KOPT-K1 (cell line): ENCODE data around the gene GLB1L3.

ENCODE experiments used
- H3K27ac ChIP-seq: fragments of 200-600 bp; sonication (generic); 2 replicates; pipeline ENCODE4 v1.5.1; 2016; ENCODE audit warnings: antibody characterized with exemption, mild to moderate bottlenecking, low read depth, low read length; ENCODE audit not compliant: poor library complexity, severe bottlenecking
- H3K36me3 ChIP-seq: fragments of 200-600 bp; sonication (generic); 2 replicates; pipeline ENCODE4 v1.5.1; 2017; ENCODE audit warnings: antibody characterized with exemption, mild to moderate bottlenecking, low read length, moderate library complexity; ENCODE audit not compliant: insufficient read depth
- H3K9me3 ChIP-seq: fragments of 200-600 bp; sonication (generic); 2 replicates; pipeline ENCODE4 v1.5.1; 2017; ENCODE audit warnings: antibody characterized with exemption, low read length, mild to moderate bottlenecking; ENCODE audit not compliant: insufficient read depth, poor library complexity, severe bottlenecking

GLB1L3 gene

DNA sequence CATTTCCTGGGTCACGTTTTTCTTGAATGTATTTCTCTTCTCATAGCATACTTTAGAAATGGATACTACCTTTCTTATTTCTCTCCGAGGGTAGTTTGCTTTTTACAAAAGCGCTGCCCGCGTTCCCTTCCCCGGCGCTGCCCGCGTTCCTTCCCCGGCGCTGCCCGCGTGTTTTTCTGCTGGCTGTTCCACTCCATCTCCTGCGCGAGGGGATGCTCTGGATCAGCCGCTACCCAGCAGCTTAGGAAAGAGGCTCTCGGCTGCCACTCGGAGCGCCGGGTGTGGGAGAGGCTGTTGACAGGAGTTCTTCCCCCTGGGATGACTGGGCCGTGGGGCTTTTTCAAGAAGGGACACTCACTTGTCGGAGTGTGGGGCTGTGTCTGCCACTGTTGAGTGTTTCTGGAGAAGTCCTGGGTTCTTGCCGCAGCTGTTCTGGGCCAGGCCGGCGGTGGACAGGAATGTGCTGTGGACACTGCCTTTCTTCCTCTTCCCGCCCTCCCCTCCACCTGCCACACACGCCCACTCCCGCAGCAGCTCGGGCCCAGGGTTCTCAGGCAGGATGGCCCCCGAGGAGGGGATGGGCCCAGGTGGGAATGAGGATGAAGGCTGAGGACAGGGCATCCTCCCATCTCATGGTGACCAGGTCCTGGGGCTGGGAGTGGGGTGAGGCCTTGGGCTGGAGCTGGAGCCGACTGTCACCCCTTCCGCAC is 86.2 kb downstream of the GLB1L3 start:
- Histone ChIP-seq H3K27ac (no peak overlapping the region), H3K9me3 (no peaks in the 10 kb centered on the region), H3K36me3 (no peaks in the 10 kb centered on the region)

GRCh38 chr11:134363161-134363560 is 87.0 kb downstream of the GLB1L3 start:
- no peaks in the 10 kb centered on the region for H3K9me3 ChIP-seq
- no peak overlapping the region for H3K27ac ChIP-seq
- no peaks in the 10 kb centered on the region for H3K36me3 ChIP-seq

- no peaks in the 10 kb centered on the region for H3K9me3 ChIP-seq
- no peaks in the 10 kb centered on the region for H3K36me3 ChIP-seq
- no peak overlapping the region for H3K27ac ChIP-seq
Measured at GRCh38 chr11:134363592-134363991, 87.4 kb downstream of the GLB1L3 start.

- H3K36me3 ChIP-seq, result no peaks in the 10 kb centered on the region
- H3K9me3 ChIP-seq, result no peaks in the 10 kb centered on the region
- no peak overlapping the region for H3K27ac ChIP-seq
Measured at GRCh38 chr11:134364261-134364660, 88.1 kb downstream of the GLB1L3 start.

DNA sequence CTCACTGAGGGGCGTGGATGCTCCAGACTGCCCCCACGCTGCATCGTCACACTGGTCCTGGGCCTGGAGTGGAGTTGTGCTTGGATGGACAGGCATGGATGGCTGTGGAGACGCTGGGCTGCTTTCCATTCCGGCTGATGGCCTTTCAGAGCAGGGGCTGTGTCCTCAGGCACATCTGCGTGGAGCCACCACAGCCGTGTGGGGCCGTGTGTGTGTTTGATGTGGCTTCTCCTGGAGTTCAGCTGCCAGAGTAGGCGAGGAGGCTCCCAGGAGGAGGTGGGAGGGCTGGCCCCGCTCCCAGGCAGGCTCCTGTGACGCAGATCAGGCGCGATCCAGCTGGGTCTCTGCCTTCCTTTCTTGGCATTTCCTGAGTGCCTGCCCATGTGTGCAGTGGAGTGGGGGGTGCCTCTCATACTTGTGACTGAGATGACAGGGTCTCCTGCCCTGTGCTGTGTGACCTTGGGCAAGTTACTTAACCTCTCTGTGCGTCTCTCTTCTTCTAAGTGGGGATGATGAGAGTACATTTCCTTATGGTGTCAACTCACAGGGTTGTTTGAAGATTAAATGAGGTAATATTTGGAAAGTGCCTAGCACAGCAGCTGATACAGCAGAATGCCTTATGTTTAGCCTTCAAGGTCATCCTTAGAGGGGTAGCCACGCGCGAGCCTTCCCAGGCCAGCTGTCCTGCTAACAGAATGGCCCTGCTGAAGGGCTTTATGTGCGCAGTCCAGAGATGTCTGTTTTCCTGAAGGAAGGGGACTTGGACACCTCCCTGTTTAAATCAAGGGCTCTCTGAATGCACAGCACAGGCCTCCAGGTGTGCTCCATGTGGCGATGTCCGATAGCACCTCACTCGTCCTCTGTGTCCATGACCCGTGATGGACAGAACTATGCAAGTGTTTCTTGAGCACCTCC is 89.1 kb downstream of the GLB1L3 start:
- H3K9me3 ChIP-seq, result no peaks in the 10 kb centered on the region
- no peaks in the 10 kb centered on the region for H3K36me3 ChIP-seq
- H3K27ac ChIP-seq, result no peak overlapping the region

GRCh38 chr11:134366254-134366653 is 90.1 kb downstream of the GLB1L3 start:
- Histone ChIP-seq H3K27ac (no peak overlapping the region), H3K9me3 (no peaks in the 10 kb centered on the region), H3K36me3 (no peaks in the 10 kb centered on the region)

DNA sequence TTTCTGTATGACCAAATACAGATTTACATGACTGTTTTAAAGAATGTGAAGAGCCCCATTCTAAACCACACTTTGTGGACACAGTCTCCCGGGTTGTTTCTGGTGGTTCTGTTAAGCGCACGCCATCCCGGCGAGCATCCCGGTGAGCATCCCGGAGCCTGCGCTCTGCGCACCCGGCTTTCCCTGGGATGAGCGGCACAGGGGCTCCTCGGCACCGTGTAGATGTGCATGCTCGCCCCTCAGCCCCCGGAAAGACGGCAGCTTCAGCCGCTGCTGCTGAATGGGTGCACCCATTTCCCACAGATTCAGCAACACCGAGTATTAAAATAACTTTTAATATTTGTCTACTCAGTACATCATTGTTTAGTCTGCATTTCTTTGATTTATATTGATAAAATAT is 91.6 kb downstream of the GLB1L3 start:
- H3K9me3 ChIP-seq, result no peaks in the 10 kb centered on the region
- H3K36me3 ChIP-seq, result no peaks in the 10 kb centered on the region
- H3K27ac ChIP-seq, result no peak overlapping the region
